Skeletal muscle satellite cell (primary cell): ENCODE measurements around the gene MRPL58.
"Not testable (repeated sequence)": the region's sequence is repeated elsewhere in the genome, so short reads cannot be mapped to it uniquely, and the experiment has no call there.

ENCODE experiments used
- H3K27me3 ChIP-seq: 2 replicates; pipeline ENCODE4 v1.7.0; 2013; ENCODE audit warnings: low read length; ENCODE audit not compliant: control insufficient read depth, insufficient read depth
- H3K36me3 ChIP-seq: 2 replicates; pipeline ENCODE4 v1.7.0; 2013; ENCODE audit warnings: mild to moderate bottlenecking, control low read depth, low read length; ENCODE audit not compliant: insufficient read depth
- H3K4me1 ChIP-seq: 2 replicates; pipeline ENCODE4 v1.7.0; 2013; ENCODE audit warnings: low read length; ENCODE audit not compliant: control insufficient read depth, insufficient read depth
- H3K4me2 ChIP-seq: 2 replicates; pipeline ENCODE4 v1.7.0; 2013; ENCODE audit warnings: mild to moderate bottlenecking, low read length
- H3K4me3 ChIP-seq: 2 replicates; pipeline ENCODE4 v1.7.0; 2013; ENCODE audit warnings: low read length
- H3K9ac ChIP-seq: 2 replicates; pipeline ENCODE4 v1.7.0; 2013; ENCODE audit warnings: mild to moderate bottlenecking, low read depth, low read length, moderate library complexity
- H3K9me3 ChIP-seq: replicated peaks from 2 replicates; pipeline ENCODE4 v1.7.0; 2013; ENCODE audit warnings: mild to moderate bottlenecking, control low read depth, low read length

MRPL58 gene

DNA sequence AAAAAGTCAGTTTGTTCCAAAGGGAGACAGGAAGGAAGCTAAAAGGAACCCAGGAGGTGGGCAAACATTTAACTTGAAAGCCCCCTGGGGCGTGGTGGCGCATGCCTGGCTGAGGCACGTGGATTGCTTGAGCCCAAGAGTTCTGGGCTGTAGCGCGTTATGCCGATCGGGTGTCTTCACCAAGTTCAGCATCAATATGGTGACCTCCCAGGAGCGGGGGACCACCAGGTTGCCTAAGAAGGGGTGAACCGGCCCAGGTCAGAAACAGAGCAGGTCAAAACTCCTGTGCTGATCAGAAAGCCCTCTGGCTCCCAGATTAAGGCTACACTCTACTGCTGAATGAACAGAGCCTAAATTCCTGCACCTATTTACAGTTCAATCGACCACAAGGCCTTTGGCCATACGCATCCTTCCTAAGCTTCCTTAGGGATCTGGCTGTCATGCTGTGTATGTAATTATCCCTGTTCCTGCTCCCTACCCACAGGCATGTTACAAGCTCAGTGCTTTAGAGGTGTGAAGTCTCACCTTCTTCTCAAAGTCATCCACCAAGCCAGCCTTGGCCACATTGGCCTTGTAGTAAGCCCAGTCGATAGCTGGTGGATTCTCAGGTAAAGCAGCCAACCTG is 29.3 kb downstream of the MRPL58 start:
- H3K9me3 ChIP-seq = no peaks in the 10 kb centered on the region
- no peak overlapping the region for H3K9ac ChIP-seq
- H3K4me2 ChIP-seq = no peak overlapping the region
- peaks cover 40% of the 10 kb centered on the region for H3K36me3 ChIP-seq
- no peaks in the 10 kb centered on the region for H3K27me3 ChIP-seq
- H3K4me3 ChIP-seq = no peak overlapping the region
- peaks cover 3% of the 10 kb centered on the region for H3K4me1 ChIP-seq

DNA sequence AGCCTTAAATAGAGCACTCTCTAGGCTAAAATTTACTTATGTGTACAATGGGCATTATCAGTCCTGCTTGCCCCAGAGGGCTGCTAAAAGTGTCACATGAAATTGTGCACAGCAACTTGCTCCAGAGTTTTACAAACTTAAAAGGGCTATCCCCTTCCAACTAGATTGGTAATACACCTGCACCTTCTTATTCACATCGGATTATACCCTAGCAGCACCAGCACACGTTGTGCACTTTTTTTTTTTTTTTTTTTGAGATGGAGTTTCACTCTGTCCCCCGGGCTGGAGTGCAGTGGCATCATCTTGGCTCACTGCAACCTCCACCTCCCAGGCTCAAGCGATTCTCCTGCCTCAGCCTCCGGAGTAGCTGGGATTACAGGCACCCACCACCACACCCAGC is 31.3 kb downstream of the MRPL58 start:
- peaks cover 14% of the 10 kb centered on the region for H3K4me1 ChIP-seq
- peaks cover 32% of the 10 kb centered on the region for H3K36me3 ChIP-seq
- not testable (repeated sequence) for H3K4me3 ChIP-seq, H3K9me3 ChIP-seq, H3K4me2 ChIP-seq, H3K27me3 ChIP-seq, H3K9ac ChIP-seq

GRCh38 chr17:75044716-75045115 is 32.2 kb downstream of the MRPL58 start:
- Histone ChIP-seq H3K4me1 (peaks cover 15% of the 10 kb centered on the region), H3K4me3 (no peak overlapping the region), H3K4me2 (no peak overlapping the region), H3K9ac (no peak overlapping the region), H3K9me3 (no peaks in the 10 kb centered on the region), H3K36me3 (peaks cover 30% of the 10 kb centered on the region), H3K27me3 (no peaks in the 10 kb centered on the region)

- not testable (repeated sequence) for H3K27me3 ChIP-seq, H3K9me3 ChIP-seq
- Histone ChIP-seq H3K36me3 (peaks cover 24% of the 10 kb centered on the region), H3K4me1 (peaks cover 15% of the 10 kb centered on the region), H3K4me3 (peak overlapping the region; percentile 99), H3K4me2 (peak overlapping the region; percentile 83), H3K9ac (peak overlapping the region; percentile 96)
Observed at GRCh38 chr17:75045946-75046406, 33.5 kb downstream of the MRPL58 start.

DNA sequence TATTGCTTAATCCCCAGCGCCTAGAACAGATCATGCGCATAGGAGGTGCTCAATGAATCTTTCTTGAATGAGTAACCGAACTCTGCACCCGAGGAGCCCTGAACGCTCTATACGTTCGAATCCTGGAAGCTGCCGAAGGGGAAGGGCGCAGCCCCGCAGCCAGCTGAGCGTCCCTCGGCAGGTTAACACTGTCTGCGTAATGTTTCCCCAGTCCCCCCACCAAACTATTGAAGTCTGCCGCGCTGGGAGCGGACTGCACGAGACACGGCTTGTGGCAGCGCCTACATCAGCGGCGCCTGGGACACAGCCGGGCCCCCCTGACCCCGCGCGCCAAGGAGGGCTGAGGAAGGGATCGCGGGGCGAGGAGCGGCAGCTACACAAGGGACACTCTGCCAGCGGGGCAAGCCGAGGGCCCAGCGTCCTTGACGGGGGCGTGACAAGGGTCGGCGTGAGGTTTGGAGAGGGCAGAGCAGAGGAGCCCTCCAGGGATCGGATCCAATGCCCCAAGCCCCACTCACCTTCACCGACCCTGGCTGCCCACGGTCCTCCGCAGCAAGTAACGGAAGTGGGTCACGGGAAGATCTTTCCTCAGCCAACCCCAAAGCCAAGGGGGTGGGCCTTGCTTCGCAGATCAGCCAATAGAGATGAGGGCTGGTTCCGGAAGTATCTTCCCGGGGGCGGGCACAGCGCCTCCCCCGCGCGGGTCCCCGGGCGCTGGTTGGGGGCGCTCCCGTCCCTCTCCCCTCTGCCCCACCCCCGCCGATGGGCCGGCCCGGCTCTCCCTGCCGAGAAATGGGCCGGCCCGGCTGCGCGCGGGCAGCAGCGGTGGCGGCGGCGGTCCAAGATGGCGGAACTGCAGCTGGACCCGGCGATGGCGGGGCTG is 34.2 kb downstream of the MRPL58 start, which contains the start of the genes ATP5PD and KCTD2:
Gene ATP5PD, minus strand, starts transcription at position 563 of the 883 bp plus-strand sequence. CDS start 4,319 bp downstream, outside the sequence.
Gene KCTD2, plus strand, starts transcription at position 819 of the 883 bp plus-strand sequence. Its CDS starts 26 bp downstream, at position 845.
- Histone ChIP-seq H3K4me2 (peak within 1 kb of the TSS; percentile 98), H3K4me1 (peaks cover 15% of the 10 kb centered on the region), H3K9ac (peak within 1 kb of the TSS; percentile 96), H3K9me3 (no peaks in the 10 kb centered on the region), H3K27me3 (no peaks in the 10 kb centered on the region), H3K4me3 (peak within 1 kb of the TSS; percentile 99), H3K36me3 (peaks cover 19% of the 10 kb centered on the region)

GRCh38 chr17:75047398-75048098 is 35.1 kb downstream of the MRPL58 start:
- Histone ChIP-seq H3K4me1 (peaks cover 15% of the 10 kb centered on the region), H3K4me2 (peak overlapping the region; percentile 98), H3K27me3 (no peaks in the 10 kb centered on the region)

GRCh38 chr17:75048249-75048878 is 35.9 kb downstream of the MRPL58 start:
- Histone ChIP-seq H3K4me2 (peak overlapping the region; percentile 98), H3K36me3 (peaks cover 20% of the 10 kb centered on the region), H3K4me1 (peaks cover 15% of the 10 kb centered on the region), H3K9me3 (no peaks in the 10 kb centered on the region), H3K9ac (peak overlapping the region; percentile 96), H3K4me3 (peak overlapping the region; percentile 99), H3K27me3 (no peaks in the 10 kb centered on the region)

More at GRCh38 chr17:75047398-75048098, 35.1 kb downstream of the MRPL58 start:
- Histone ChIP-seq H3K36me3 (peaks cover 16% of the 10 kb centered on the region), H3K9ac (peak overlapping the region; percentile 96), H3K9me3 (no peaks in the 10 kb centered on the region), H3K4me3 (peak overlapping the region; percentile 99)

GRCh38 chr17:75049057-75049456 is 36.6 kb downstream of the MRPL58 start:
- Histone ChIP-seq H3K9ac (peak overlapping the region; percentile 96), H3K9me3 (no peaks in the 10 kb centered on the region), H3K4me2 (peak overlapping the region; percentile 98), H3K4me1 (peaks cover 15% of the 10 kb centered on the region), H3K27me3 (no peaks in the 10 kb centered on the region), H3K36me3 (peaks cover 26% of the 10 kb centered on the region), H3K4me3 (no peak overlapping the region)

DNA sequence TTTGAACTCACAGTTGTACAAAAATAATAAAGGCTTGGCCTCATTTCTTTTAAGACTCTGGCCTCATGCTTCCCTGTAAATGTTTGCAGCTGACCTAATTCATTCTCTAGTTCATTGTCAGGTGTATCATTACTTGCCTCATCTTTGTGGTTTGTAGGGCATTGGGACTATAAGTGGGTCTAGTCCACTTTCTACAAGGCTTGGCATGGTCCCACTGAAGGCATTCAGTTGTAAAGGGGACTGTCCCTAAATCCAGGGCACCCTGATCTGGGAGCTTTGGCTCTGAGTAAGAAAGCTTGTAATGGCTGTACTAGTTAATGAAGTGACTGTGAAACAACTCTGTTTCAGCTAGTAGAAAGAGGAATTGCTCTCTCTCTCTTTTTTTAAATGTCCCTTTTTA is 37.2 kb downstream of the MRPL58 start:
- Histone ChIP-seq H3K36me3 (peaks cover 28% of the 10 kb centered on the region), H3K4me3 (no peak overlapping the region), H3K9ac (no peak overlapping the region), H3K9me3 (no peaks in the 10 kb centered on the region), H3K27me3 (no peaks in the 10 kb centered on the region), H3K4me2 (no peak overlapping the region), H3K4me1 (peaks cover 15% of the 10 kb centered on the region)

DNA sequence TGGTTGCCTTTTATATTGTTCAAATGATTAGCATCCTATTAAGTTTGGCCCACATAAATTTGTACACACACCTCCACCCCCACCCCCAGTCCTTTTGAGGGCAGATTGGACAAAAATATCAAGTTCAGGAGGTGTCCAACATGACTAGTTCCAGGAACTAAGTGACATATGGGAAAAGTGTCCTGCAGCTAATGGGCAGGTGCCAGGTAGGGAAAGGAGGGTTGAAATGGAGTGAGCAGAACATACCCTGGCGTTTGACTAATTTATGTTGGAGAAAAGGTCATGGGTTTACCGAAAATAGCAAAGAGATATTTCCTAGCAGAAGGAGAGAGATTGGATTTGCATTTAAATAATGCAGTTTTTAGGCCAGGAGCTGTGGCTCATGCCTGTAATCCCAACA is 39.5 kb downstream of the MRPL58 start:
- Histone ChIP-seq H3K27me3 (no peaks in the 10 kb centered on the region), H3K4me2 (no peak overlapping the region), H3K9ac (no peak overlapping the region), H3K4me3 (no peak overlapping the region), H3K4me1 (peaks cover 13% of the 10 kb centered on the region), H3K36me3 (peaks cover 33% of the 10 kb centered on the region), H3K9me3 (no peaks in the 10 kb centered on the region)
